ENCODE data around the gene OR6B2.

Gene OR6B2

DNA sequence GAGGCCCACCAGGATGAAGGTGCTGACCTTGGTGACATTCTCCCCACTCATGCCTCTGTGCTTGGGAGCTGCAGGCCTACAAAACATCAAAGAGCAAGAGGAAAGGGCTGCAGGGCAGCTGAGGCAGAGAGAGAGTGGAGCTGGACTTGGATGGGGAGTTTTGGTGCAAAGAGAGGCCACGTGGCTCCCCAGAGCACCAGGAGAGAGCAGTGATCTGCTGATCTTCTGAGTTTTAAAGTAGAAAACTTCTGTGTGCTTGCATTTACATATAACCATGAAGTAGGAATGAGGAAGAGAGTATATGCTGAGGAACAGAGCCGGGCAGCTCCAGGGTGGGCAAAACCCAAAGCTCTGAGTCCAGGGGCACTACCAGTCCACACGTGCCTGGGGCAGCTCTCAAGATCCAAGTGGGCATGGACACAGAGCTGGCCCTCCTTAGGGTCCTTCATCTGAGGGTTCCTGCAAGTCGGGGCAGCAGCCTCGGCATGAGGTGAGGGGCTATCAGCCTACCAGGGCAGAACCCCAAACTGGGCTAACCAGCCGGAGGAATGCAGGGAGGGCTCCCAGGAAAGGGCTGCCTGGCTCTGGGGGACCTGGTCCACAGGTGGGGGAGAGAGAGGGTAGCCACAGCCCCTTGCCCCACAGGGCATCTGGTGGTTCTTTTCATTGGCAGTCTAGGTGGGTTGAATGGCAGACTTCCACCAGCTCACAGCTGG is at the start of gene OR6B2:
Gene OR6B2 (minus strand): TSS at position 51 of the 716 bp plus-strand sequence. CDS start 0 bp downstream, at position 51.
- TF ChIP-seq TAF1 (IDR thresholded peaks at IDR 0.05; ENCODE audit: low read depth), result no peak
- no peak for TF ChIP-seq TCF12 (IDR thresholded peaks at IDR 0.05; ENCODE audit: low read depth)
- no peak for TF ChIP-seq CEBPB (IDR thresholded peaks at IDR 0.05)

DNA sequence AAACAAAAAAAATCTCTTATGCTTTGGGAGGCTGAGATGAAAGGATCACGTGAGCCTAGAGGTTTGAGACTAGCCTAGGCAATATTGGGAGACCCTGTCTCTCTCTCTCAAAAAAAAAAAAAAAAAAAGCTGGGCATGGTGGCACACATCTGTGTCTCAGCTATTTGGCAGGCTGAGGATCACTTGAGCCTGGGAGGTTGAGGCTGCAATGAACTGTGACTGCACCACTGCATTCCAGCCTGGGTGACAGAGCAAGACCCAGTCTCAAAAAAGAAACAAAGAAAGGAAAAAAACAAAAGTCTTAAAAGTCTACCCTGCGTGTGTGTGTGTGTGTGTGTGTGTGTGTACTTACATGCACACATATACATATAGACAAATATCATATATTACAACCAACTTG is 48.4 kb upstream of the OR6B2 start:
- no peak for TF ChIP-seq ZBTB7A (IDR thresholded peaks at IDR 0.05; ENCODE audit: low read depth)
- TF ChIP-seq TAF1 (IDR thresholded peaks at IDR 0.05; ENCODE audit: low read depth), result no peak
- TF ChIP-seq RAD21 (IDR thresholded peaks at IDR 0.05; ENCODE audit: low read depth), result no peak
- TF ChIP-seq, protein P1, sequence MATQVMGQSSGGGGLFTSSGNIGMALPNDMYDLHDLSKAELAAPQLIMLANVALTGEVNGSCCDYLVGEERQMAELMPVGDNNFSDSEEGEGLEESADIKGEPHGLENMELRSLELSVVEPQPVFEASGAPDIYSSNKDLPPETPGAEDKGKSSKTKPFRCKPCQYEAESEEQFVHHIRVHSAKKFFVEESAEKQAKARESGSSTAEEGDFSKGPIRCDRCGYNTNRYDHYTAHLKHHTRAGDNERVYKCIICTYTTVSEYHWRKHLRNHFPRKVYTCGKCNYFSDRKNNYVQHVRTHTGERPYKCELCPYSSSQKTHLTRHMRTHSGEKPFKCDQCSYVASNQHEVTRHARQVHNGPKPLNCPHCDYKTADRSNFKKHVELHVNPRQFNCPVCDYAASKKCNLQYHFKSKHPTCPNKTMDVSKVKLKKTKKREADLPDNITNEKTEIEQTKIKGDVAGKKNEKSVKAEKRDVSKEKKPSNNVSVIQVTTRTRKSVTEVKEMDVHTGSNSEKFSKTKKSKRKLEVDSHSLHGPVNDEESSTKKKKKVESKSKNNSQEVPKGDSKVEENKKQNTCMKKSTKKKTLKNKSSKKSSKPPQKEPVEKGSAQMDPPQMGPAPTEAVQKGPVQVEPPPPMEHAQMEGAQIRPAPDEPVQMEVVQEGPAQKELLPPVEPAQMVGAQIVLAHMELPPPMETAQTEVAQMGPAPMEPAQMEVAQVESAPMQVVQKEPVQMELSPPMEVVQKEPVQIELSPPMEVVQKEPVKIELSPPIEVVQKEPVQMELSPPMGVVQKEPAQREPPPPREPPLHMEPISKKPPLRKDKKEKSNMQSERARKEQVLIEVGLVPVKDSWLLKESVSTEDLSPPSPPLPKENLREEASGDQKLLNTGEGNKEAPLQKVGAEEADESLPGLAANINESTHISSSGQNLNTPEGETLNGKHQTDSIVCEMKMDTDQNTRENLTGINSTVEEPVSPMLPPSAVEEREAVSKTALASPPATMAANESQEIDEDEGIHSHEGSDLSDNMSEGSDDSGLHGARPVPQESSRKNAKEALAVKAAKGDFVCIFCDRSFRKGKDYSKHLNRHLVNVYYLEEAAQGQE (IDR thresholded peaks at IDR 0.05; ENCODE audit: low read depth), result no peak
- no peak for TF ChIP-seq YY1 (IDR thresholded peaks at IDR 0.05; ENCODE audit: low read depth)
- TF ChIP-seq EP300 (IDR thresholded peaks at IDR 0.05; ENCODE audit: borderline replicate concordance), result no peak
- TF ChIP-seq, protein P2, sequence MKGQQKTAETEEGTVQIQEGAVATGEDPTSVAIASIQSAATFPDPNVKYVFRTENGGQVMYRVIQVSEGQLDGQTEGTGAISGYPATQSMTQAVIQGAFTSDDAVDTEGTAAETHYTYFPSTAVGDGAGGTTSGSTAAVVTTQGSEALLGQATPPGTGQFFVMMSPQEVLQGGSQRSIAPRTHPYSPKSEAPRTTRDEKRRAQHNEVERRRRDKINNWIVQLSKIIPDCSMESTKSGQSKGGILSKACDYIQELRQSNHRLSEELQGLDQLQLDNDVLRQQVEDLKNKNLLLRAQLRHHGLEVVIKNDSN (IDR thresholded peaks at IDR 0.05), result no peak
- TF ChIP-seq NFIC (IDR thresholded peaks at IDR 0.05), result no peak
- no peak for TF ChIP-seq CEBPB (IDR thresholded peaks at IDR 0.05)
- TF ChIP-seq TEAD4 (IDR thresholded peaks at IDR 0.05), result no peak
- no peak for TF ChIP-seq CREB1 (IDR thresholded peaks at IDR 0.05; ENCODE audit: low read depth)
- TF ChIP-seq, protein P3, sequence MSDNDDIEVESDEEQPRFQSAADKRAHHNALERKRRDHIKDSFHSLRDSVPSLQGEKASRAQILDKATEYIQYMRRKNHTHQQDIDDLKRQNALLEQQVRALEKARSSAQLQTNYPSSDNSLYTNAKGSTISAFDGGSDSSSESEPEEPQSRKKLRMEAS (IDR thresholded peaks at IDR 0.05), result no peak
- no peak for TF ChIP-seq TCF12 (IDR thresholded peaks at IDR 0.05; ENCODE audit: low read depth)
- TF ChIP-seq EGR1 (IDR thresholded peaks at IDR 0.05), result no peak
- no peak for TF ChIP-seq FOXM1 (IDR thresholded peaks at IDR 0.05; ENCODE audit: borderline replicate concordance, low read depth)

DNA sequence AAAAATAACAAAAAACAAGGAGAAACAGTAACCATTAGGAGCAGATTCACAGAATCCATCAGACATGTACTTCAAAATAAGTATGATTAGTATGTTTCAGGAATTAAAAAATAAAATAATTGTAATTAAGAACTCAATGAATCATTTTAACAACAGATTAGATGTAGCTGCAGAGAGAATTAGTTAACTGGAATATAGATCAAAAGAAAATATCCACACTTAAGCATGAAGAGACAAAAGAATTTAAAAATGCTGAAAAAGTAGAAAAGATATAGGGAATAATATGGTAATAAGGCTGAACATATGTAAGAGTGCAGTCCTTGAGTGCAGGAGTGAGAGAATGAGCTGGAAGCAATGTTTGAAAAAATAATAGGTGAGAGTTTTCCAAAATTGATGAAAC is 47.2 kb upstream of the OR6B2 start:
- TF ChIP-seq, protein P1 (IDR thresholded peaks at IDR 0.05; ENCODE audit: low read depth), result no peak
- no peak for TF ChIP-seq NFIC (IDR thresholded peaks at IDR 0.05)
- no peak for TF ChIP-seq EP300 (IDR thresholded peaks at IDR 0.05; ENCODE audit: borderline replicate concordance)
- no peak for TF ChIP-seq TEAD4 (IDR thresholded peaks at IDR 0.05)

DNA sequence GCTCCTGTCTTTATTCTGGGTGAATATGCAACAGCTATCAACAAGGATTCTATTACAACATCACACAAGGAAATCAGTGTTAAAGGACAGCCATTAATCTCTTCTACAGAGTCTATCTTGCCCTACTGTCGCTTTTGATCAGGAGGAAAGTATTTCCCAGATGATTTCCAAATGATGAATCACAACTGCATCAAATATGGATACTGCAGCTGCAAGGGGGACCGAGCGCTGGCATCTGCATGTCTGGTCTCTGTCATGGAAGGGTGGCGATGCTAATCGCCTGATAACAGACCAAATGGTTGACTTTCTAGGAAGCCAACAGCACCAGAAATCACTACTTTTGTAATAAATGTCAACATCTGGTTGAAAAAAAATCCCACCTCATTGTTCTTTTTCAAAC is 44.3 kb upstream of the OR6B2 start:
- TF ChIP-seq ZBTB7A (IDR thresholded peaks at IDR 0.05; ENCODE audit: low read depth) (no peak), TAF1 (IDR thresholded peaks at IDR 0.05; ENCODE audit: low read depth) (no peak), CREB1 (IDR thresholded peaks at IDR 0.05; ENCODE audit: low read depth) (no peak), FOXM1 (IDR thresholded peaks at IDR 0.05; ENCODE audit: borderline replicate concordance, low read depth) (no peak), EP300 (IDR thresholded peaks at IDR 0.05; ENCODE audit: borderline replicate concordance) (no peak), EGR1 (IDR thresholded peaks at IDR 0.05) (no peak), YY1 (IDR thresholded peaks at IDR 0.05; ENCODE audit: low read depth) (no peak), CEBPB (IDR thresholded peaks at IDR 0.05) (no peak), RAD21 (IDR thresholded peaks at IDR 0.05; ENCODE audit: low read depth) (no peak), TCF12 (IDR thresholded peaks at IDR 0.05; ENCODE audit: low read depth) (no peak), TEAD4 (IDR thresholded peaks at IDR 0.05) (no peak), NFIC (IDR thresholded peaks at IDR 0.05) (no peak)
- TF ChIP-seq, protein P2 (IDR thresholded peaks at IDR 0.05), result no peak
- TF ChIP-seq, protein P1 (IDR thresholded peaks at IDR 0.05; ENCODE audit: low read depth), result no peak
- TF ChIP-seq, protein P3 (IDR thresholded peaks at IDR 0.05), result no peak
